ENCODE measurements around the gene NFASC.

DNA sequence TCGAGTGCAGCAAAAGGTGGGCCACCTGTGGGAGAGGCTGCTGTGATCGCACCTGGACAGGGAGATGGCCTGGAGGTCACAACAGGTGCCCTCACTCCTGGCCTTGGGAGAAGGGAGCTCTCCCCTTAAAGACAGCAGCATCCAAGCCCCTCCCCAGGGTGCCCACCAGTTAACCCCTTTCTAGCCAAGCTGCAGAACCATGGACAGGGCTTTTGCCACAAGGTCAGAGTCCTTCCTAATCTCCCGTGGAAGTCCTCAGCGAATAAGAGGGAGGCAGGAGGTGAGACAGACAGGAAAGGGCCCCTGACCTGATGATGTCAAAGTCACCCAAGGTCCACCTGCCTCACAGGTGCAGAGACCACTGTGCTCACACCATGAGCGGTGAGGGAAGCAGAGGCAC lies 174.1 kb downstream of the NFASC start:
- TF ChIP-seq, protein P1, sequence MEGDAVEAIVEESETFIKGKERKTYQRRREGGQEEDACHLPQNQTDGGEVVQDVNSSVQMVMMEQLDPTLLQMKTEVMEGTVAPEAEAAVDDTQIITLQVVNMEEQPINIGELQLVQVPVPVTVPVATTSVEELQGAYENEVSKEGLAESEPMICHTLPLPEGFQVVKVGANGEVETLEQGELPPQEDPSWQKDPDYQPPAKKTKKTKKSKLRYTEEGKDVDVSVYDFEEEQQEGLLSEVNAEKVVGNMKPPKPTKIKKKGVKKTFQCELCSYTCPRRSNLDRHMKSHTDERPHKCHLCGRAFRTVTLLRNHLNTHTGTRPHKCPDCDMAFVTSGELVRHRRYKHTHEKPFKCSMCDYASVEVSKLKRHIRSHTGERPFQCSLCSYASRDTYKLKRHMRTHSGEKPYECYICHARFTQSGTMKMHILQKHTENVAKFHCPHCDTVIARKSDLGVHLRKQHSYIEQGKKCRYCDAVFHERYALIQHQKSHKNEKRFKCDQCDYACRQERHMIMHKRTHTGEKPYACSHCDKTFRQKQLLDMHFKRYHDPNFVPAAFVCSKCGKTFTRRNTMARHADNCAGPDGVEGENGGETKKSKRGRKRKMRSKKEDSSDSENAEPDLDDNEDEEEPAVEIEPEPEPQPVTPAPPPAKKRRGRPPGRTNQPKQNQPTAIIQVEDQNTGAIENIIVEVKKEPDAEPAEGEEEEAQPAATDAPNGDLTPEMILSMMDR (IDR thresholded peaks at IDR 0.05) = no peak
- no peak for TF ChIP-seq POLR2A (IDR thresholded peaks at IDR 0.05)

Data from sigmoid colon (tissue), 3 donors.